Endothelial cell of umbilical vein (primary cell): Measurements from ENCODE around the gene MAD2L2.

Experiments used
- EZH2 ChIP-seq: IDR thresholded peaks from 2 replicates; pipeline ENCODE4 v1.6.1; 2012; ENCODE audit warnings: borderline replicate concordance, low read depth, mild to moderate bottlenecking, moderate library complexity, low read length, inconsistent platforms; ENCODE audit not compliant: severe bottlenecking
- MAX ChIP-seq: IDR thresholded peaks from 2 replicates; pipeline ENCODE4 v1.6.1; 2011; ENCODE audit not compliant: insufficient read depth, insufficient read length
- POLR2A ChIP-seq: IDR thresholded peaks from 2 replicates; pipeline ENCODE4 v1.6.1; 2012; ENCODE audit warnings: low read depth, mild to moderate bottlenecking, control low read depth, low read length
- POLR2AphosphoS5 ChIP-seq: IDR thresholded peaks from 2 replicates; pipeline ENCODE4 v1.6.1; 2012; ENCODE audit warnings: low read depth, mild to moderate bottlenecking, control low read depth, low read length, moderate library complexity; ENCODE audit not compliant: insufficient read depth
- TF ChIP-seq, protein P1 (sequence below), 2 donors: IDR thresholded peaks; 1 replicate in 1 of 2; 2 replicates in 1 of 2; pipeline ENCODE4 v1.5.1; 2011; ENCODE audit warnings: low read length in 2 of 2, mild to moderate bottlenecking in 2 of 2, moderate library complexity in 2 of 2, control low read depth in 1 of 2, inconsistent platforms in 1 of 2, low read depth in 1 of 2; ENCODE audit not compliant: insufficient read depth in 1 of 2; ENCODE audit errors: extremely low read depth in 1 of 2

DNA sequence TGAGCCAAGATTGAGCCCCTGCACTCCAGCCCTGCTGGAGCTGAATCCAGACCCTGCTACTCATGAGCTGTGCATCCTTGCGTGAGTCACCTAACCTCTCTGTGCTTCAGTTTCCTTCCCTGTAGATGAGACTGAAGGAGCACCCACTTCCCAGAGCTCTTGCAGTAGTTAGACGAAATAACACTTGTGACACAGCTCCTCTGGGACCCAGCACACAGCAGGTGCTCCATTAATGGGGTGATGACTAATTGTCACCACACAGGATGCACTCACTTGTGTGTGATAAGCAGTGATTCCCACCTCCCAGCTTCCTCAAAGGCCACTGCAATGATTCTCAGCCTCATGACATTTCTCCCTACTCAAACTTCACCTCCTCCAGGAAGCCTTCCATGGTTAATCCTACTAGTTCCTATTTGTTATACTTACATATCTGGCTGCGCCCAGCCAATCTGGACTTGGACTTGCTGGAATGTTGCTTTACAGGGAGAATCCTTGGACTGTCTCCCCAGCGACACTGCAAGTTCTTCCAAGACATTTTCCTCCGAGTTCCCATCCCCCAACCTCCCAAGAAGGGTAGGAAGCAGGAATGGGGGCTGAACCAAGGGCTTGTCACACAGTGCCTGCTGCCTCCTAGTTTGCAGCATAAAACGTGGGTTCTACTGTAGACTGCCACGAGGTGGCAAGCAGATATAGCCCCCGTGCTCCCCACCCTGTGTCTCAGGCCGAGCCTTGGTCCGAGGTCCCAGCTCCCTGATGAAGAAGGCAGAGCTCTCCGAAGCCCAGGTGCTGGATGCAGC is 27.8 kb upstream of the MAD2L2 start:
- TF ChIP-seq, protein P1, sequence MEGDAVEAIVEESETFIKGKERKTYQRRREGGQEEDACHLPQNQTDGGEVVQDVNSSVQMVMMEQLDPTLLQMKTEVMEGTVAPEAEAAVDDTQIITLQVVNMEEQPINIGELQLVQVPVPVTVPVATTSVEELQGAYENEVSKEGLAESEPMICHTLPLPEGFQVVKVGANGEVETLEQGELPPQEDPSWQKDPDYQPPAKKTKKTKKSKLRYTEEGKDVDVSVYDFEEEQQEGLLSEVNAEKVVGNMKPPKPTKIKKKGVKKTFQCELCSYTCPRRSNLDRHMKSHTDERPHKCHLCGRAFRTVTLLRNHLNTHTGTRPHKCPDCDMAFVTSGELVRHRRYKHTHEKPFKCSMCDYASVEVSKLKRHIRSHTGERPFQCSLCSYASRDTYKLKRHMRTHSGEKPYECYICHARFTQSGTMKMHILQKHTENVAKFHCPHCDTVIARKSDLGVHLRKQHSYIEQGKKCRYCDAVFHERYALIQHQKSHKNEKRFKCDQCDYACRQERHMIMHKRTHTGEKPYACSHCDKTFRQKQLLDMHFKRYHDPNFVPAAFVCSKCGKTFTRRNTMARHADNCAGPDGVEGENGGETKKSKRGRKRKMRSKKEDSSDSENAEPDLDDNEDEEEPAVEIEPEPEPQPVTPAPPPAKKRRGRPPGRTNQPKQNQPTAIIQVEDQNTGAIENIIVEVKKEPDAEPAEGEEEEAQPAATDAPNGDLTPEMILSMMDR (IDR thresholded peaks at IDR 0.05; ENCODE audit: extremely low read depth in 1 of 2, insufficient read depth in 1 of 2, low read depth in 1 of 2, low read length in 2 of 2) = no peak
- TF ChIP-seq POLR2A = no peak
- TF ChIP-seq POLR2AphosphoS5 = no peak
- TF ChIP-seq MAX = no peak
- TF ChIP-seq EZH2 = no peak
